Measurements from ENCODE around the gene RBM33. TPM values are rescaled to one million over a fixed set of nuclear protein-coding genes. Genes with fewer than 3 reads are reported as not detected.

RBM33 gene
- total RNA-seq, 1 experiment from 2014 or later: 61.1 TPM

GRCh38 chr7:155774947-155775346, 130.5 kb downstream of the RBM33 start:
- Histone ChIP-seq H3K9me3 (ENCODE audit: control insufficient read depth, insufficient read depth, low read depth, low read length) (no peaks in the 10 kb centered on the region), H3K4me3 (ENCODE audit: low read depth in 2 of 2, low read length in 2 of 2) (no peak overlapping the region), H3K27ac (ENCODE audit: low read length) (no peak overlapping the region), H3K4me1 (ENCODE audit: control insufficient read depth, insufficient read depth, low read length) (no peaks in the 10 kb centered on the region), H3K36me3 (ENCODE audit: control insufficient read depth, insufficient read depth, low read length) (peaks cover 2% of the 10 kb centered on the region), H3K27me3 (ENCODE audit: control insufficient read depth, insufficient read depth, low read length) (no peaks in the 10 kb centered on the region)
- ChIA-PET CTCF (no interaction called here), POLR2A (interaction anchor here (0.6 to 0.7 kb wide), 2 partner anchors 909 to 961 kb away, joined by 3 to 5 read pairs; no protein-coding TSS in a partner anchor)
- in situ Hi-C loops (cut with HindIII; ENCODE audit: low pct_unique_long_range_greater_than_20kb, low sequenced_read_pairs) (no loop called here), intact Hi-C loops (cut with micrococcal nuclease; ENCODE audit: unreplicated experiment) (no loop called here)
- no TSS peak for BruUV-seq (replicated peaks)
- no peak for TF ChIP-seq TCF7L2 (IDR thresholded peaks at IDR 0.05; ENCODE audit: low read depth, low read length)
- ATAC-seq (no peak), DNase-seq (ENCODE audit: low read depth, low spot score) (no peak)

- no peak overlapping the region for H3K27ac ChIP-seq (ENCODE audit: low read length)
- no peaks in the 10 kb centered on the region for H3K27me3 ChIP-seq (ENCODE audit: control insufficient read depth, insufficient read depth, low read length)
- TF ChIP-seq REST (IDR thresholded peaks at IDR 0.05; ENCODE audit: insufficient read depth in 1 of 2, low read depth in 2 of 2, low read length in 1 of 2) (no peak), TCF7L2 (IDR thresholded peaks at IDR 0.05; ENCODE audit: low read depth, low read length) (no peak), SIN3A (IDR thresholded peaks at IDR 0.05; ENCODE audit: borderline replicate concordance, insufficient read depth, low read depth, low read length) (no peak), CTCF (IDR thresholded peaks at IDR 0.05) (no peak), POLR2AphosphoS5 (IDR thresholded peaks at IDR 0.05; ENCODE audit: low read depth, low read length) (no peak)
- no peaks in the 10 kb centered on the region for H3K4me1 ChIP-seq (ENCODE audit: control insufficient read depth, insufficient read depth, low read length)
- DNase-seq (ENCODE audit: low read depth, low spot score) (no peak), ATAC-seq (no peak)
- ChIA-PET CTCF (no interaction called here), POLR2A (no interaction called here)
- no peak overlapping the region for H3K4me3 ChIP-seq (ENCODE audit: low read depth in 2 of 2, low read length in 2 of 2)
- H3K36me3 ChIP-seq (ENCODE audit: control insufficient read depth, insufficient read depth, low read length): peaks cover 2% of the 10 kb centered on the region
- in situ Hi-C loops (cut with HindIII; ENCODE audit: low pct_unique_long_range_greater_than_20kb, low sequenced_read_pairs): no loop called here
- no peaks in the 10 kb centered on the region for H3K9me3 ChIP-seq (ENCODE audit: control insufficient read depth, insufficient read depth, low read depth, low read length)
- BruUV-seq (replicated peaks): no TSS peak
- intact Hi-C loops (cut with micrococcal nuclease; ENCODE audit: unreplicated experiment): no loop called here
Observed at GRCh38 chr7:155775691-155776090, 131.2 kb downstream of the RBM33 start.

GRCh38 chr7:155776606-155777005, 132.1 kb downstream of the RBM33 start:
- Histone ChIP-seq H3K27me3 (ENCODE audit: control insufficient read depth, insufficient read depth, low read length) (no peaks in the 10 kb centered on the region), H3K27ac (ENCODE audit: low read length) (no peak overlapping the region), H3K36me3 (ENCODE audit: control insufficient read depth, insufficient read depth, low read length) (peaks cover 2% of the 10 kb centered on the region), H3K4me1 (ENCODE audit: control insufficient read depth, insufficient read depth, low read length) (no peaks in the 10 kb centered on the region), H3K4me3 (ENCODE audit: low read depth in 2 of 2, low read length in 2 of 2) (no peak overlapping the region), H3K9me3 (ENCODE audit: control insufficient read depth, insufficient read depth, low read depth, low read length) (no peaks in the 10 kb centered on the region)
- ChIA-PET CTCF (no interaction called here), POLR2A (no interaction called here)
- DNase-seq (ENCODE audit: low read depth, low spot score) (no peak), ATAC-seq (no peak; the same call in 1 of the 2 replicates)
- TF ChIP-seq POLR2AphosphoS5 (IDR thresholded peaks at IDR 0.05; ENCODE audit: low read depth, low read length) (no peak), CTCF (IDR thresholded peaks at IDR 0.05) (no peak), TCF7L2 (IDR thresholded peaks at IDR 0.05; ENCODE audit: low read depth, low read length) (no peak), SIN3A (IDR thresholded peaks at IDR 0.05; ENCODE audit: borderline replicate concordance, insufficient read depth, low read depth, low read length) (no peak), REST (IDR thresholded peaks at IDR 0.05; ENCODE audit: insufficient read depth in 1 of 2, low read depth in 2 of 2, low read length in 1 of 2) (no peak)
- in situ Hi-C loops (cut with HindIII; ENCODE audit: low pct_unique_long_range_greater_than_20kb, low sequenced_read_pairs): no loop called here
- intact Hi-C loops (cut with micrococcal nuclease; ENCODE audit: unreplicated experiment): no loop called here
- BruUV-seq (replicated peaks): no TSS peak
